Right renal cortex interstitium (tissue), 3 donors: ENCODE measurements around the gene PREP. TPM values are rescaled to one million over a fixed set of nuclear protein-coding genes. Genes with fewer than 3 reads are reported as not detected.

Experiments used
- DNase-seq, 3 donors: peaks; one replicate each; pipeline ENCODE4 v3.0.0-alpha.2; 2013; ENCODE audit warnings: low read depth in 3 of 3, low spot score in 2 of 3
- polyA plus RNA-seq, 3 donors: library from polyadenylated mRNA; unstranded; fragments of 120-200 nt; gene quantifications; one replicate each; pipeline ENCODE4 v1.2.1, GENCODE V29; 2013; ENCODE audit not compliant: insufficient read length in 3 of 3

Gene PREP
- polyA plus RNA-seq, 3 donors: 35.8 to 38.5 (median 38.0) TPM

GRCh38 chr6:105317607-105318533, 85.0 kb downstream of the PREP start:
- DNase-seq: no peak

- DNase-seq: no peak
Measured at GRCh38 chr6:105313211-105313610, 89.7 kb downstream of the PREP start.

- no peak for DNase-seq
Measured at GRCh38 chr6:105310947-105311346, 91.9 kb downstream of the PREP start.

GRCh38 chr6:105310371-105310770, 92.5 kb downstream of the PREP start:
- no peak for DNase-seq

GRCh38 chr6:105308840-105309239, 94.0 kb downstream of the PREP start:
- DNase-seq: no peak

GRCh38 chr6:105305521-105305920, 97.4 kb downstream of the PREP start:
- DNase-seq: no peak

GRCh38 chr6:105304825-105305224, 98.1 kb downstream of the PREP start:
- no peak for DNase-seq

- DNase-seq: no peak
Measured at GRCh38 chr6:105304366-105304765, 98.5 kb downstream of the PREP start.

GRCh38 chr6:105302617-105303128, 100.2 kb downstream of the PREP start:
- no peak for DNase-seq

GRCh38 chr6:105301756-105302616, 100.9 kb downstream of the PREP start:
- DNase-seq: no peak

- no peak for DNase-seq
Measured at GRCh38 chr6:105301072-105301503, 101.8 kb downstream of the PREP start.

- DNase-seq: no peak
Measured at GRCh38 chr6:105300090-105300489, 102.8 kb downstream of the PREP start.

GRCh38 chr6:105294129-105294528, 108.8 kb downstream of the PREP start:
- no peak for DNase-seq

- DNase-seq: no peak
Measured at GRCh38 chr6:105292689-105293339, 110.1 kb downstream of the PREP start.

- no peak for DNase-seq
Measured at GRCh38 chr6:105291525-105291924, 111.4 kb downstream of the PREP start.

GRCh38 chr6:105282631-105283585, 120.0 kb downstream of the PREP start:
- DNase-seq: no peak

GRCh38 chr6:105280033-105280432, 122.8 kb downstream of the PREP start:
- no peak for DNase-seq

GRCh38 chr6:105279463-105279862, 123.4 kb downstream of the PREP start:
- no peak for DNase-seq

GRCh38 chr6:105278813-105279212, 124.1 kb downstream of the PREP start:
- no peak for DNase-seq

GRCh38 chr6:105278035-105278434, 124.8 kb downstream of the PREP start:
- no peak for DNase-seq
